Measurements from ENCODE around the gene ANTXRL. TPM values are rescaled to one million over a fixed set of nuclear protein-coding genes. Genes with fewer than 3 reads are reported as not detected.
"Not testable (repeated sequence)": the region's sequence is repeated elsewhere in the genome, so short reads cannot be mapped to it uniquely, and the experiment has no call there.

ANTXRL gene
- total RNA-seq, 1 experiment from 2014 or later, result 1.8 TPM

- no peak for DNase-seq (ENCODE audit: low spot score)
Observed at GRCh38 chr10:46294641-46295220, 7.9 kb downstream of the ANTXRL start.

GRCh38 chr10:46295350-46296010 lies 8.7 kb downstream of the ANTXRL start:
- not testable (repeated sequence) for DNase-seq (ENCODE audit: low spot score)

DNA sequence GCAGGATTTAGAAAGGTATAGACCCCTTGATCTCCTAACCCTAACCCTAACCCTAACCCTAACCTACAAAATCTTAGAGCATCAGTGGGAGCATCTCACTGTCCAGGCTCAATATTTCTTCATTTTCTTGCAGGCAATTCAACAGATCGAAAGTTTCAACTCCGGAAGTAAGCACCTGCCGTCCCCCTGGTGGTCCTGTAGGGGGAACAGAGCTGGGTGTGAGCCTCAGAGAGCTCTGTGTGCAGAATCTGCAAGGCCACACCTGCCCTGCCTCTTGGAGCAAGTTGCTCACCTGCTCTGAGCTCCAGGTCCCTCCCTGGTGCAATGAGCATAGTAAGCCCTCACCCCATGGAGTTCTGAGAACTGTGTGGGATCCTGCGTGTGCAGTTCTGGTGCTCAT lies 9.3 kb downstream of the ANTXRL start:
- DNase-seq (ENCODE audit: low spot score), result not testable (repeated sequence)

DNA sequence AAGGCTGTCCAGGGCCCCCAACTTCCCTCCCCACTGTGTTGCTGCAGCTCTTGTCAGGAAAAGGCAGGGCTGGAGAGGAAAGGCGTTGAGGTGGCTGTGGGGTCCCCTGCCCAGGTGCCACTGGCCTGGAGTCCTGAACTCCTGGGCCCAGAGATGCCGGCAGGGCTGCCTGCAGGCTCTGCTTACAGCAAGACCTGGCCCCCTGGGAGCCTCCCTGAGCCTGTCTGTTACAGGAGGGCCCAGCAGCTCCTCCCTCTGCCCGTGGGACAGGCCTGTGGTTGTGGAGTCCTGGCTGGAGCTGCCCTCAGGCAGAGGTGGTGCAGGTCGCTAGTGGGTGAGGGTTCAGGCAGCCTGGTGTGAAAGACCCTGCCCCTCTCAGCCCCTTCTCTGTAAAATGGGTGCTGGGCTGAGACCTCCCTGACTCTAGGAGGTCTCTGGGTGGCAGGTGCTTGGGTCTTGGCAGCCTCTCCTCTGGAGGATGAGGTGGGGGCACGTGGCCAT lies 9.9 kb downstream of the ANTXRL start:
- no peak for DNase-seq (ENCODE audit: low spot score)

DNA sequence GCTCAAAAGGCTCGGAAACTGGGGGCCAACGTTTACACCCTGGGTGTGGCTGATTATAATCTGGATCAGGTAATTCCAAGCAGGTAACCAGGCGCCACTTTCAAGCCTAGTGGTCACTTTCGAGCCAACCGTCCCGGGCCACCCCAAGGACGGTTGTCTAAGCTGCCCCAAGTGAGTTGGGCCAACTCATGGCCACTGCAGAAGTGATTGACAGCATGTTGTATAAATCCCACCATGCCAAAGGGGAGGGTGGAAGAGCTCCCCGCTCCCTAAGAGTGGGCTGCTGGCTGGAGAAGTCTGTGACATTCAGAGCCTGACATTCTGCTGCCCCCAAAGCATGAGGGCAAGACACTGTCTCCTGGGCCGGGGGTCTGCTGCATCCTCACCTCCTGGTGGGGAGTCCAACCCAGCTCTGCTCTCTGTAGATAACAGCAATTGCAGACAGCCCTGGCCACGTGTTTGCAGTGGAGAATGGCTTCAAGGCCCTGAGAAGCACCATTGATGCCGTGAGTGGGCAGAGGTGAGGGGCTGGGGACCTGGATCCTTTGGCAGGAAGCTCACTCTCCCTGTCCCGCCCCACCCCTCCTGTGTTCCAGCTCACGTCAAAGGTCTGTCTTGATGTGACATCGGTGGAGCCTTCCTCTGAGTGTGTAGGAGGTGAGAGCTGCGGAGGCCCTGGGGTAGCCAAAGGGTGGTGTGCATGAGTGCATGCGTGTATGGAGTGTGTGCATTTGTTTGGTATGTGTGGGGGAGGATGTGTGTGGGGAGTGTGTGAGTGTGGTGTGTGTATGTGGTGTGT lies 10.8 kb downstream of the ANTXRL start:
- no peak for DNase-seq (ENCODE audit: low spot score)

DNA sequence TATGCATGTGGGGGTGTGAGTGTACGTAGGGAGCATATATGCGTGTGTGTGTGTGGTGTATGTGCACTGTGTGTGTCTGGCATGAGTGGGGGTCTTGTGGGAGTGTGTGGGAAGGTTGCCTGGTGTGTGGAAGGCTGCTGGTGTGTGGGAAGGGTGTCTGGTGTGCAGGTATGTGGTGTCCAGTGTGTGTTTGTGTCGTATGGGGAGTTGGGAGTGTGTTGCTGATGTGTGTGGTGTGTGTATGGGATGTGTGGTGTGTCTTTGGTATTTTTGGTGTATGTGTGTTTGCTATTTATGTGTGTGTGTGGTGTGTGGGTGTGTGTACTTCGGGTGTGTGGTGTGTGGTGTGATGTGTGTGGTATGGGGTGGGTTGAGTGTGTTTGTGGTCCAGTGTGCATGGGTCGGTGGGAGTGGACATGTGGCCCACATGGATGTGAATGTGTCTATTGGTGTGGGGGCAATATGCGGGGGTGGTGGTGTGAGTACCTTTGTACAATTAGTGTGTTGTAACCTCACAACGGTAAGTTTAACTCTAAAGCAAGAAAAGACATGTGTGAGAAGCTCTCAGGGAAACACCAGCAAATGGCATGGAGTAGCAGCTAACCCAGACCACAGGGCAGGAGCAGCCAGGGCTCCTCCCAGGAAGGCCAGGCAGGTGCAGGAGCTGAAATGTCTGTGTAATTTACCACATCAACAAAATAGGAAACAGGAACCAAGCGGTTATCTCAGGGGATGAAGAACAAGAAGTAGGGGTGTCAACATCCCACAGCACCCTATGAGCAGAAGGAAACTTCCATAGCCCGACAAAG lies 11.9 kb downstream of the ANTXRL start:
- no peak for DNase-seq (ENCODE audit: low spot score)

DNA sequence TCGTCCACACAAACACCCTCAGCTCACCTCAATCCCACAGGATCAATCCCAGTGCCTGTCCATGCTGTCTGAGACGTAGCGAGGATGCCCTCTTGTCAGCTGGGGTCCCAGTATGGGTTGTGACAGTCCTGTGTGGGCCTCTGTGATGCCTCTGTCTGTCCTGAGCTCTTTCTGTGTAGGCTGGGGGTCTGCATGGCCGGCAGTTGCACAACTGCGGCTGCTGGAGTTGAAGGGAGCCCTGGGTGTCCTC lies 12.4 kb downstream of the ANTXRL start:
- no peak for DNase-seq (ENCODE audit: low spot score)

DNA sequence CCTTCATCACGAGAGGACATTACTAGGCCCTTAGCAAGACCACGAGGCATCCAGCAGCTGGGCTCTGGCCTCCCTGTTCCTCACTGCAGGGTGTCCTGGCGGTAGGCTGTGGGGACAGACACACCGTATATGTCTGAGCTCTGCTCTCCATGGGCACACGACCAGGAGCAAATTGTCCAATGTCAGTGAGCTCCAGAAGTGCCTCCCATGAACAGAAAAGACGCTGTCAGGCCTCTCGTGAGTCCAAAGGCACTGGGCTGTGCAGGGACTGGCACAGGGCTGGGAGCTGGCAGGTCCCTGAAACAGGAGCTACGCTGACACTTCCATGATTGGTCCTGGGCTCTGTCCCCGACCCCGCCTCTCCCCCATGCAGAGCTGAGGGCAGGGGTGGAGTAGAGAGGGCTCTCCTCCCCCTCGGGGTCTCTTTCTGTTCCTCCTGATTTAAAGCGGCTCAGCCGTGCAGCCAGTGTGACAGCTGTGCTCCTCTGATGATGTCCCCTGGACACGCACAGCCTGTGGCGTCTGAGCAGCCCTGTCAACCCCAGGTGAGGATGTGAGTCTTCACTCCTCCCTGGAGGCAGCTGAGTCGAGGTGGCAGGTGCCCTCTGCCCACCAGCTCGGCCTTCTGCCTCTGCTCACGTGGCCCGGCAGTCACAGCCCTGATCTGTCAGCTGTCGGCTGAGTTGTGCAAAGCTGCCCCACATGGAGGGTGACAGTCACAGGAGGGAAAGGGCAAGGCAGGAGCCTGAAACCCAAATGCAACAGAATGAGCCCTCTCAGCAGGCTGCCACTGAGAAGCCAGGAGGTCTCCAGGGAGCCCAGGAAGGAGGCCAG lies 13.0 kb downstream of the ANTXRL start:
- DNase-seq (ENCODE audit: low spot score), result no peak

DNA sequence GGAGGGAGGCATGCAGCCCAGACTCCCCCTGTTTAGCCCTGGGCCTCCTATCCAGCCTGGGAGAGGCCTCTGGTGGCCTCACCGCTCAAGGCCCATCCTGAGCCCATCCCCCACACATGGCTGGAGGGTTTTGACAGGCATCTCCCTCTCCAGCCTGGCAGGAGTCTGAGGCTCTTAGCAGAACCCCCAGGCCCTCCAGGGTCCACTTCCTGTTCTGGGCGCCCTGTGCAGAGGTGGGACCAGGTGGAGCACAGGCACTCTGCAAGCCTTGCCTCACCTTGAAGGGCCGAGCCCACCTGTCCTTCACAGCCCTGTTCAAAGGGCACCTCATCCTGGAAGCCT lies 13.5 kb downstream of the ANTXRL start:
- DNase-seq (ENCODE audit: low spot score), result not testable (repeated sequence)

- no peak for DNase-seq (ENCODE audit: low spot score)
Observed at GRCh38 chr10:46301056-46301645, 14.4 kb downstream of the ANTXRL start.

DNA sequence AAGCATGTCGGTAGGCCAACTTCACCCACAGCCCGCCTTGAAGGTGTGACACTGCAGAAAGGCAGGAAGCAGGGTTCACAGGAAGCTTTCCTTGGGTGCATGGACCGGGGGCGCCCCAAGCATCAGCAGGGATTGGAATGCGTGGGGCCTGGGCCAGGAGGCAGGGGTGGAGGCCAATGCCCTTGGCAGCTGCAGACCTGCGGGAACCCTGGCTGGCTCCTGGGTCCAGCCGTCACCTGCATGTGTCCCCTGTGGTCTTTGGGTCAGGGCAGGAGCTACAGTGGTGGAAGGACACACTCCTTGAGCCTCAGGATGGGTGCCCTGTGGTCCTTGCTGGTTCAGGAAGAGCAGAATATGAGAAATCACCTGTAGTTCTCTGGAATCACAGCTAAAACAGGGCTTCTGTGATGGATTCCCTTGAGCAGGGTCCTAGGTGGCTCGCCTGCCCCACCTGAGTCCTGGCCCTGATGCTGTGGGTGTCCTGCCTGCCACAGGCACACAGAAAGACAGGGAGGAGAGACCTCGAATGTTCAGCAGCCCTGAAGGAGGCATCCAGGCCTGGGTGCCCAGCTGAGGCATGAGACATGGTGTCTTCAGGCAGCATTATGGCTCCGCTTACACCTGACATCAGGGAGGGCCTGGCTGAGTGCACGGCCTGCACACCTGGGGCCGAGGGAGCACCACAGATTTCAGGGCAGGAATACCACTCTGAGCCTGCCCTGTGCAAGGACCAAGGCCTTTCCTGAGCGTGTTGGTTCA lies 15.1 kb downstream of the ANTXRL start:
- no peak for DNase-seq (ENCODE audit: low spot score)

DNA sequence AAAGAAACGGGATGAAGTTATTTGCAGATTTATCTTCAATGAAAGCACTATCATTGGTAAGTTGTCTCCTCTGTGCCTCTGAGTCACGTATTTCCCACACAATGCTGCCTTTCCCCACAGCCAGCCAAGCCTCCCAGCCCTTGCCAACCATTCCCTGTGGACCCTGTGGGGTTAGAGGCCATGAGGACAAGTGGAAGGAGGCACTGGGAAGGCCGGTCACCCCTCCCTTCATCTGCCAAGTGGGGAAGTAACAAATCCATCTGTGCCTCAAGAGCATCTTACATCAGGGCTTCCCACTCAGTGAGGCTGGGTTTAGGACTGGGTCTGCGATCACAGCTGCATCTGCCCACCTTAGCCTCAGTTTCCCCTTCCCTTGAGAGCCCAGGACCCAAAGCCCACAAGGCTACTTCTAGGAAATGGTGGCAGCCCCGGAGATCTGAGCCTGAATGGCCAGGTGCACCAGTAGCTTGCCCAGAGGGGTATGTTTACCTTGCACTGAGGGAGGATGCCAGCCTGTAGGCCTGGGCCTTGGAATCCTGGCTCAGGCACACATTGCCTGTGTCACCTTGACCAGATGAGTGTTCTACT lies 16.1 kb downstream of the ANTXRL start:
- DNase-seq (ENCODE audit: low spot score), result not testable (repeated sequence)

- no peak for DNase-seq (ENCODE audit: low spot score)
Observed at GRCh38 chr10:46304062-46304461, 17.3 kb downstream of the ANTXRL start.

DNA sequence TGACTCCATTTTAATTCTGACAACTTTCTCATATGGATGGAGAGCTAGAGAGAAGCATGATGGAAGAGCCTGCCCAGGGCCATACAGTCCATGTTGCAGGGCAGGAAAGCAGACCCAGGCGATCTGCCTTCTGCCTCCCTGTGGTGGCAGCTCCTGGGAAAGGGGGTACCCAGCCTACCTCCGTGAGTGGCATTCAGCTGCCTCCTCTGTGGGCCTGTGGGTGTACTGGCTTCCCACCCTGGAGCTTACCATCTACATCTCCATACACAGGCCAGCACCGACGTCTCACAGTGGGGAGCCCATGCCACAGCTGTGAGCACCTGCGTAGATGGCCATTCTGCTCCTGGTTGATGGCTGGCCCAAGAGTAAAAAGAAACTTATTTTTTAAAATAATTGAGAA lies 17.9 kb downstream of the ANTXRL start:
- DNase-seq (ENCODE audit: low spot score), result not testable (repeated sequence)

- DNase-seq (ENCODE audit: low spot score), result no peak
Observed at GRCh38 chr10:46305079-46305818, 18.5 kb downstream of the ANTXRL start.

- DNase-seq (ENCODE audit: low spot score), result no peak
Observed at GRCh38 chr10:46305986-46306385, 19.2 kb downstream of the ANTXRL start.

- no peak for DNase-seq (ENCODE audit: low spot score)
Observed at GRCh38 chr10:46306516-46307184, 19.9 kb downstream of the ANTXRL start.

GRCh38 chr10:46307281-46308112 lies 20.7 kb downstream of the ANTXRL start:
- no peak for DNase-seq (ENCODE audit: low spot score)
